HT-29 (cell line): Measurements from ENCODE around the gene CFL2. TPM values are rescaled to one million over a fixed set of nuclear protein-coding genes. Genes with fewer than 3 reads are reported as not detected.
"Not testable (repeated sequence)": the region's sequence is repeated elsewhere in the genome, so short reads cannot be mapped to it uniquely, and the experiment has no call there.

Experiments
- DNase-seq: peaks from one replicate; pipeline ENCODE4 v3.0.0-alpha.2; 2015; ENCODE audit warnings: low spot score
- total RNA-seq: library from RNA; depleted of rRNA; stranded (reverse); fragments of >200 nt; shearing (Covaris generic); gene quantifications from 2 replicates; pipeline ENCODE4 v1.2.3, GENCODE V29; 2014; rRNA removed

Gene CFL2
- total RNA-seq, result 4.4 and 5.0 TPM in 2 replicates

GRCh38 chr14:34714320-34715126 lies at the start of gene CFL2:
Gene CFL2 (minus strand): TSS chr14:34714593. CDS start chr14:34714540, 53 bp downstream.
- DNase-seq, result peak; percentile 54

DNA sequence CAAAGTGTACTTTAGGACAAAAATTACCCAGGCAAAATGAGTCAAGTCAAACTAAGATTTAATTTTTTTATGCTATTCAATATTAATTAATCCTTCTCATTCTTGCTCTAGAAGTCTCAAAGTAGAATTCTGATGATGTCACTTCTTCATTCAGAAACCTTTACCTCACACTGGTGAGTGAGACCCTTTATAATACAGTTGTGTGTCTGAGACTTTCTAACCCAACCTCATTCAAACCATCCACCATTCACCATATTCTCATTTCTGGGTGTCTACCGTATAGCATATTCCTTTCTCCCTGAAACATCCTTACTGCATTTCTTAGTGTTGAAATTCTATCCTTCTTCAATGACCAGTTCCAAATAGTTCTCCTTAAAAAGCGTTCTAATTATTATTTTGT lies 40.8 kb upstream of the CFL2 start:
- DNase-seq, result no peak

DNA sequence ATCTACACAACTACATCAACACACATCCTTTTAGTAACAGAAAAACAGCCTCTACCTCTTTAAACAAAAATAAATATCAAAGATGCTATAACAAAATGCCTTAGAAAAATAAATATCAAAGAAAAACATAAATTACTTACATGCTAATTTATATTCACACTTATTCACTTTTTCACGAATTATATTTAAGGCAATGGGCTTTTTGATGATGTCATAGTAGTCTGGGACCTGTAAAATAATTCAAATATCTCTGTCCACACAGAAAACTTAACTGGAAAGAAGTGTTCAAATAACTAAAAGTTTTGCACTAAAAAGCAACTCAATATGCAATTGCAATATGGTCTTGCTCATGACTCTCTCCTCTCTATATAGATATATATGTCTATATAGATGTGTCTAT lies 40.3 kb upstream of the CFL2 start:
- DNase-seq, result no peak

DNA sequence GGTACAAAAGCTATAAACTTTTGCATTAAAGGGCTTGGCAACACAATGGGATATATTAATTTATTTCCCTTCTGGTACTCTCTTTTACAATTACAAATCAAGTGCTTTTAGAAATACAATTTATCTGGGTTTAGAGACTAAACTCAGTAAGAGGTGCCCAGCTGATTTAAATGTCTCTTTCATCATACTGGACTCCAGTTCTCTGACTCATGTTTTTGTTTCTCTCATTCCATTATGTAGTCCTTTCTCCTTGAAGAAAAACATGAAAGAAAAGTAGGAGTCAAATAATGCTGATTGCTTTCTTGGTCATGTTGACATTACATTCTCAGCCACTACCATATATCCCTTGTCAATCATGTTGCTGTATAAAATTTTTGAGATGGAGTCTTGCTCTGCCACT lies 36.3 kb upstream of the CFL2 start:
- no peak for DNase-seq

- DNase-seq, result no peak
Observed at GRCh38 chr14:34750233-34750632, 35.8 kb upstream of the CFL2 start.

GRCh38 chr14:34749408-34749807 lies 35.0 kb upstream of the CFL2 start:
- DNase-seq, result no peak

- no peak for DNase-seq
Observed at GRCh38 chr14:34742270-34743115, 28.1 kb upstream of the CFL2 start.

DNA sequence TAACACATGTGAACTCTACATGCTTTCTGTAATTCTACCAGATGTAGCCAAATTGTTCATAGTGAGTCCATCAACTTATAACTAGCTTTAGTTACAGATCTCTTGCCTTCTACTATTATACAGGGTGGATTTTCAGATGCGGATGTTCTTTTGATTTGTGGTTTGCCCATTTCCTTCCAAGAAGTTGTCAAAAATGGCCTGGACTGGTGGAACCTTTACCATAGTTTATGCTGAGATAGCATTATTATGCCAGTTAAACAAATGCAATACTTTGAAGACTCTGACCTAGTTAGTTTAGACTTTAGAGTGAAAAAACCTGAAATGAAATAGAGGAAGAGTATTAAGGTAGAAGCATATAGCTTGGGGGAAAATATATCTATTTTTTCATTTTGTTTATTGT lies 27.4 kb upstream of the CFL2 start:
- no peak for DNase-seq

- DNase-seq, result not testable (repeated sequence)
Observed at GRCh38 chr14:34740139-34740538, 25.7 kb upstream of the CFL2 start.

- DNase-seq, result not testable (repeated sequence)
Observed at GRCh38 chr14:34737079-34737478, 22.7 kb upstream of the CFL2 start.

DNA sequence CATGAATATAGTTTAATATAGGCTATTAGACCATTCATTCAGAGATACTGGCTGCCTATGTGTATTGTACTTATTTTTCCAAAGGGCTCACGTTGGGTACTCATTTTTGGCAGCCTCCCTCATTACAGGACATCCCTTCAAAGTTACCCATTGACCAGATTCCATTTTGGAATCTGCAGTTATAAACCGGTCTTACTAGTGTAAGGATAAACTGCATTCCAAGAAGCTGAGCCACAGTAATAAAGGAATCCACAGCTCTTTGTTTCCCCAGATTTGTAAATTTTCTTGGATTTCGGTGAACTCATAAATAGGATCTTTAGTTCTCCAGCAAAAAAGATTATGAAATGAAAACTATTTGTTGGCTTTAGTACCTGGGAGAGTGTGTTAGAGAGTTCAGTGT lies 18.9 kb upstream of the CFL2 start:
- DNase-seq, result peak; percentile 38

DNA sequence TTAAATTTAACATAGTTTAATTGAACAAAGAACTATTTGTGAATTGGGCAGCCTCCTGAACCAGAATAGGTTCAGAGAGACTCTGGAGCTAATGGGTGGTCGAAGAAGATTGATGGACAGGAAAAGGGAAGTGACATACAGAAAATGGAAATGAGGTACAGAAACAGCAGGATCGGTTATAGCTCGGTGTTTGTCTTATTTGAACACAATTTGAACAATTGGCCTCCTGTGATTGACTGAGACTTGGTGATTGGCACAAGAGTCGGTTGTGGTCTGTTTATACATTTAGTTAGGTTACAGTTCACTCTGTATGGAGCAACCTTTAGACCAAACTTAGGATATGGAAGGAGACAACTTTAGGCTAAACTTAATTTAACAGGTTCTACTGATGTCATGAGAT lies 18.4 kb upstream of the CFL2 start:
- no peak for DNase-seq

GRCh38 chr14:34723867-34724266 lies 9.5 kb upstream of the CFL2 start:
- DNase-seq, result no peak

- peak; percentile 65 for DNase-seq
Observed at GRCh38 chr14:34722723-34723545, 8.5 kb upstream of the CFL2 start.

GRCh38 chr14:34721129-34721528 lies 6.7 kb upstream of the CFL2 start:
- no peak for DNase-seq

- DNase-seq, result no peak
Observed at GRCh38 chr14:34718750-34719304, 4.4 kb upstream of the CFL2 start.

DNA sequence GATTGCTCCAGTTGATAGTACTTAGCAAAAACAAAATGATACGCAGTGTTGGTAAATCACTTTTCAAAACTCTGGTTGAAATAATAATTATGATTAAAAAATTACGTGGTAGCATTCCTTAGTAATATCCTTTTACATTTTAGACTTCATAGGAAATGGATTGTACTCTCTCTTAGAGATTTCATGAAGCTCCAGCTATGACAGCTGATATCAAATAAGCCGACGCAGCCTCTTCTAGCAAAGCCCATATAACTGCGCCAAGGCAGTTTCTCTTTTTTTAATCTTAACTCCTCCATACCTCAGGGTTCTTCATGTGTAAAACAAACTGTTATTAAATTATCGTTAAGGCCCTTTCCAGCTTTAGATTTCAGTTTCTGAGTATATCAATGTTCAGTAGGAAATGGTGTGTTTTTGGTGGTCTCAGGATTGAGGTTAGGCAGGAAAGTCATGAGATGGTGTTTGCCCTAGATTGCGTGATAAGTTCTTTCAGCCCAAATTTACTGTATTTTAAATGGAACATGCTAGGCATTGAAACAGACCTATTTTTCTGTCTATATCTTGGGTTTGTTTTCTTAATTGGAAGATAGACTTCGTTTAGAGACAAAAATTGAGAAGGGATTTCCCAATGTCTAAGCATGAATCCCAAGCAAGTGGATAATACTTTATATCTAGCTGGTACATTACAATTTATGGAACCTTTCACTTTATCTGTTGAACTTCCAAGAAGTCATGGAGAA lies 902 bp upstream of the CFL2 start:
- DNase-seq, result no peak

DNA sequence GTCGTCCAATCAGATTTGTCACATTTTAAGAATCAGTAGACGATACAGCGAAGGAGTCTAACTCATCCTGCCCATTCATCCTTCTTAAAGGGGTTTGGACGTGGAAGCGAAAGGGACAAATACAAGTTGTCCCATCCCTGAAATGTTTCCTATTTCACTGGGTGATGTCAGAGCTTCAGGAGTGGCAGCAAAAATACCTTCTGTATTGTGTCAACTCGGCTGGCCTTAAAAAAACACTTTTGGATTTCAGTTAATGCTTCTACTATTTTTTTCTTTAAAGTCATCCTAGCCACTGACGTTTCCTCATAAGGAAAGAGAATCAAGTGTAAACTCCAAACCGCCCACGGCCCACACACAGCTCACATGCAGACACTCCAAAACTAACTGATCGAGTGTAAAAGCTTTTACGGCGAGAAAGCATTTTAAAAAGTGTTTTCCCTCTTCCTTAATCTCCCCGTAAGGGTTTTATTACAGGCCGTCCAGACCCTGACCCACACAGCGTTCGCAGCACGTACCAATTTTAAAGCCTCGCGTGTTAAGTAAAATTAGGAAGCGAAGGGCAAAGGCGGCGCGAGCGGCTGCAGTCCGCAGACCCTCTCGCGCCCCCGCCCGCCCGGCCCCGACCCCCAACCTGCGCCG lies 593 bp downstream of the CFL2 start:
- peak; percentile 12 for DNase-seq

DNA sequence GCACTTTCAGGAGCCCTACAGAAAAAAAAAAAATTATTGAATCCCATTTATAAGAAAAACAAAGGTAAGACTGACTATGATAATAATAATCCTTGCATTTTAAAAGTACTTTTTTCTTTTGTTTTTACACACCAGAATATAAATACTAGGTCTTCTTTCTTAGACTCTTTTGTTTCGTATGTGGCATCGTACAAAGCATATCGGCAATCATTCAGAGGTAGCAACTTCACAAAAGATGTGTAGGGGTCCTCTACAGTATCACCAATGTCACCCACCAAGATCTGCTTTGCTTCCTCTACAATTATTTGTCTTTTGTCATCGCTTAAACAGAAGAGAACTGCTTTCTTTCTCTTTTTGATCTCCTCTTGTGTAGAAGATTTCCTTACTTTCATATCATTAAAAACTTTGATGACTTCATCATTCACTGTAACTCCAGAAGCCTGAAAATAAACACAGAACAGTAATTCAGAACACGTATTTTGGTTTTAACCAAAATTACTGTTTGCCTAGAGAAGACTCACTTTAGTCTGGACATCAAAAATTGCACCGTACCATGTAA lies 1.2 kb downstream of the CFL2 start:
- no peak for DNase-seq
